CD4-positive, alpha-beta T cell treated with Interleukin-15 for 4 hours (primary cell): Measurements from ENCODE around the gene NUBP1.
"Not testable (repeated sequence)": the region's sequence is repeated elsewhere in the genome, so short reads cannot be mapped to it uniquely, and the experiment has no call there.

Source experiments
- DNase-seq: peaks from one replicate; pipeline ENCODE4 v3.0.0-alpha.2; 2020; ENCODE audit warnings: low spot score

The NUBP1 gene

GRCh38 chr16:10743610-10744369, at the start of gene NUBP1:
TSS of gene NUBP1 (plus strand) at chr16:10743842. CDS start at chr16:10743864, 22 bp downstream.
- peak; percentile 99 for DNase-seq

DNA sequence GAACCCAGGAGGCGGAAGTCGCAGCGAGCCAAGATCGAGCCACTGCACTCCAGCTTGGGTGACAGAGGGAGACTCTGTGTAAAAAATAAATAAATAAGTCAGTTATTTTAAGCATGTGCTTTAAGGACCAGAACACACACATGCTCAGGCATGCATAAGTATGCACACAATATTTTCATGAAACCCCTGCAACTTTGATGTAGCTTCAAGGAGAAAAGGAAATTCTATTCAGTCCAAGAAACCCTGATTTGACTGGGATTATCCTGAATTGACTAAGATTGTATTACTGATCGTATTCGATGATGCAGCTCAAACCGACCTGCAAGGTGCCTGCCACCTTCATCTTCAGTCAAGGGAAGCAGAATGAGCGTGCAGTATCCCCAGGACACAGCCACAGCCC, 49.8 kb upstream of the NUBP1 start:
- DNase-seq = no peak

- no peak for DNase-seq
Observed at GRCh38 chr16:10694306-10694705, 49.3 kb upstream of the NUBP1 start.

- no peak for DNase-seq
Observed at GRCh38 chr16:10694830-10695229, 48.8 kb upstream of the NUBP1 start, which contains the start of gene TEKT5. TSS of gene TEKT5 (minus strand) at chr16:10694930. CDS start at chr16:10694873, 57 bp downstream.

DNA sequence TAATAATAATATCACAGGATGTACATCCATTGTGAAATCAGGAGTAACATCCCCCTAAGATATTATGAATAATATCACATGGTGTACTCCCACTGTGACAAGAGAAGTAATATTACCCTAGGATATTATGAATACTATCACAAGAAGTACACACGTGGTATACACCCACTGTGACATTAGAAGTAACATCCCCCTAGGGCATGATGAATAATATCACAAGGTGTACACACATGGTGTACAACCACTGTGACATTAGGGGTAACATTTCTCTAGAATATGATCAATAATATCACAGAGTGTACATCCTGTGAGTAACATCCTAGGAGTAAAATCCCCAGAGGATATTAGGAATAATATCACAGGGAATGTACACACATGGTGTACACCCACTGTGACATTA, 43.9 kb upstream of the NUBP1 start:
- no peak for DNase-seq

DNA sequence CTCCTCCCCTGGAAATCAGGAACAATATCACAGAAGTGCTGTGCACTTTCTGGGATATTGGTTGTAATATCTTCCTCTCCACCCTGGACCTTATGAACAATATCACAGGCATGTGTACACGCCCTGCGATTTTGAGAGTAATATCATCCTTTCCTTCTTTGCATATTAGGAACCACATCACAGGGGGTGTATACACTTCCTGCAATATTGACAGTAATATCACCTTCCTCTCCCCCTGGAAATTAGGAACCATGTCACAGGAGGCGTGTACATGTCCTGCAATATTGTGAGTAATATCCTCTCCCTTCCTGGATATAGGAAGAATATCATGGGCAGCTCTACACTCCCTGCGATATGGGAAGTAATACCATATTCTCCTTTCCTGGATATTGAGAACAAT, 34.7 kb upstream of the NUBP1 start:
- DNase-seq = no peak

- DNase-seq = no peak
Observed at GRCh38 chr16:10728003-10728887, 15.4 kb upstream of the NUBP1 start.

DNA sequence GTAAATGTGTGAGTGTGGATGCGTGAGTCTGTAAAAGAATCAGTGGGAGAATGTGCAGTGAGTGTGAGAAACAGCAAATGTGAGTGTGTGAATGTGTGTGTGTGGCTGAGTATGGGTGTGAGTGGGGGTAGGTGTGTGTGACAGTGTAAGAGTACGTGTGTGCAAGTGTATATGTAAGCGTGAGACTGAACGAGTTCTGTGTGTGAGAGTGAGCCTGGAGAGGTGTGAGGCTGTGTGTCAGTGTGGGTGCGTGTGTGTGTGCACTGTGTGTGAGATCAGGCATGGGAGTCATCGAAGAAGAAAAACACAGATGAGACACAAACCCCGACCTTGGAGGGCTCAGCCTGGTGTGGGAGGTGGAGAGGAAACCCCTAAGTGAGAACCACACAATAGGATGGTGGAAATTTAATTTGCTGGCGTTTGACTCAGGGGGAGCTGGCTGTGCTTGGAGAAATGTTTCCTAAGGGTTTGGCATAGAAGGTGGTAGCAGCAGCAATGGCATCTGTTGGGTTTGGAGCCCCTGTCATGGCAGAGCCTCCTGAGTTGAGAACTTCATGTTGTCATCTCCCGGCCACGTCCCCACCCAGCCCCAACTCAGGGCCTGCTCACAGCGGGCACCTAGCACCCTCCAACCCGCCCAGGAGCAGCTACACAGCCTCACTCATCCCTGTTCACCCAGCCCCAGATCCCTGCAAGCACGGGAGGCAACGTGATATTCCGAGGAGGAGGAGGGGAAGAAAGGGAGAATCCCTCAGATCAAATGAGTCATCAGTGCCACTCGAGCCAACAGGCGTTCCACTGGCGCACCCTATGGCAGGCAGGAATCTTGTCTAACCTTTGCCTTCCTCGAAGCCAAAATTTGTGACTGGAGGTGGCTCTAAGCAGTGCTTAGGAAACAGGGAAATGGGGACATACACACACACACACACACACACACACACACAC, 14.3 kb upstream of the NUBP1 start:
- no peak for DNase-seq

GRCh38 chr16:10731790-10732189, 11.9 kb upstream of the NUBP1 start:
- no peak for DNase-seq

- DNase-seq = peak; percentile 82
Observed at GRCh38 chr16:10737068-10737625, 6.5 kb upstream of the NUBP1 start.

DNA sequence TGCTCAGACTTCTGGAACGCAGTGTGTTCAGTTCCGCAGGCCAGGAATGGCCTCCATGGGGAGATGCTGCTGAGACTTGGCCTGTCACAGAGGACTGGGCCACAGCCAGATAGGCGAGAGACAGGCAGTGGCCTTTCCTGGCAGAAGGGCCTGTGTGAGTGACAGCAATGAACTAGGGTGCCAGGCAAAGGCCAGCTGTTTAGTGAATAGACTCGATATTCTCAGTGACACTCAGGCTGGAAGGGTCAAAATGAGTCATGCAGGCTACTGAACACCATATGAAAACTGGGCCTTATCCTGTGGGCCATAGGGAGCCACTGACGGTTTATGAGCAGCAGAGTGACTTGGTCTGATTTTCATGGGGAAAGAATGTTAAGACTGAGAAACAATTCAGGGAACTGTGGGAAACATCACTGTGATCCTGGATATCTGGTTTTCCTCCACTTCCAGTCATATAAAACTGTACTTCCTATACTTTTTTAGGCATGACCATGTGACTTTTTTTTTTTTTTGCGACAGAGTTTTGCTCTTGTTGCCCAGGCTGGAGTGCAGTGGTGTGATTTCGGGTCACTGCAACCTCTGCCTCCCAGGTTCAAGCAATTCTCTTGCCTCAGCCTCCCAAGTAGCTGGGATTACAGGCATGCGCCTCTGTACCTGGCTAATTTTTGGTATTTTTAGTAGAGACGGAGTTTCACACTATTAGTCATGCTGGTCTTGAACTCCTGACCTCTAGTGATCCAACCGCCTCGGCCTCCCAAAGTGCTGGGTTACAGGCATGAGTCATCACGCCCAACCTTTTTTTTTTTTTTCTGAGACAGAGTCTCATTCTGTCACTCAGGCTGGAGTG, 5.2 kb upstream of the NUBP1 start:
- DNase-seq = peak; percentile 54

DNA sequence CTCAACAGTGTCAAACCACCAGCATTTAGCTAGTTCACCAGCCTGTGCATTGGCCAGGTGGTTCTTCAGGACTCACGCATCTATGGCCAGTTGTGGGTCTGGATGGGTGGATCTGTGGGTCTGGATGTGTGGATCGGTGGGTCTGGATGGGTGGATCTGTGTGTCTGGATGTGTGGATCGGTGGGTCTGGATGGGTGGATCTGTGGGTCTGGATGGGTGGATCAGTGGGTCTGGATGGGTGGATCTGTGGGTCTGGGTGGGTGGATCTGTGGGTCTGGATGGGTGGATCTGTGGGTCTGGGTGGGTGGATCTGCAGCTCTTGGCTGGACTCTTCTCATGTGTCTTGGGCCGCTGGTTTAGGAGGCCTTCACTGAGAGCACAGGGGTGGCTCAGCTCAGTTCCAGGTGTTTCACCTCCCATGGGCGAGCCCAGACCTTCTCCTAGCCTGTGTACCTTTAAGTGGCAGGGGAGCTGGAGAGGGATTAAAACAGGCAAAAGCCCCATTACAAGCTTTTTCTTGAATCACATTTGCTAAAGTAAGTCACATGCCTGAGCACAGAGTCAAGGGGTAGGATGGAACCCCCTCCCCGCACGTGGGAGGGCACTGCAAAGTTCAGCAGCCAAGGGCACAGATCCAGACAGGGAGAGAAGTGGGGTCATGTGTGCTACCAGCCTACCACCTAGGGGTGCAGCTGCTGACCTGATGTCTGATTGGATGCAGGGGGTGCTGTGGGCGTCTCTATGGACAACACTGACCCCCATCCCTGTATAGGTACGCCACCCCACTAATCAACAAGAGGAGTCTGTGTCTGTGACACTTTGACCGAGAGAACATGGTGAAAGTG, 3.4 kb upstream of the NUBP1 start:
- DNase-seq = no peak

DNA sequence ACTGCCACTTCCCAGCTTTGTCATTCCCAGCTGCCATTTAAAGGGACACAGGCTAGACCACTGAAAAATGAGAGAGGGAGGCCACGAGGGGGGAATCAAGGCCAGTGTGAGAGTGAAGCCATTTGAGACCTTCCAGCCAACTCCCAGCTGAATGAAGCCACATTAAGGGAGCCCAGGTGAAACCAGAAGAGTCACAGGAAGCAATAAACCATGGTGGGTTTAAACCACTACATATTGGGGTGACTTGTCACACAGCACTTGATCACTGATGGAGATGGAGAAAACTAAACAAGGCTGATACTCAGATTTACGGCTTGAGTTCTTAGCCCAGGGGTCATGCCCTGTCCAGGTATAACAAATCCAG, 2.8 kb upstream of the NUBP1 start:
- no peak for DNase-seq

DNA sequence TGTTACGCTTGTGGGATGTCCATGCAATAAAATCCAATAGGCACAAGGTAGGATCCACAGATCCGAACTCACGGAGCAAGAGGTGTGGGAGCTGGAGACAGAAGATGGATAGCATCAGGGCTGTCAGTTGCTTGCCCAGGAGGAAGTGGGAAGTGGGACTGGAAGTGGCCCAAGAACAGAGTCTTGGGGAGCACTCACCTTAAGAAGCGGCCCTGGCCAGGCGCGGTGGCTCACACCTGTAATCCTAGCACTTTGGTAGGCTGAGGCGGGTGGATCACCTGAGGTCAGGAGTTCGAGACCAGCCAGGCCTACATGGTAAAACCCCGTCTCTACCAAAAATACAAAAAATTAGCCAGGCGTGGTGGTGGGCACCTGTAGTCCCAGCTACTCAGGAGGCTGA, 2.4 kb upstream of the NUBP1 start:
- DNase-seq = not testable (repeated sequence)

- no peak for DNase-seq
Observed at GRCh38 chr16:10741844-10742243, 1.8 kb upstream of the NUBP1 start.

DNA sequence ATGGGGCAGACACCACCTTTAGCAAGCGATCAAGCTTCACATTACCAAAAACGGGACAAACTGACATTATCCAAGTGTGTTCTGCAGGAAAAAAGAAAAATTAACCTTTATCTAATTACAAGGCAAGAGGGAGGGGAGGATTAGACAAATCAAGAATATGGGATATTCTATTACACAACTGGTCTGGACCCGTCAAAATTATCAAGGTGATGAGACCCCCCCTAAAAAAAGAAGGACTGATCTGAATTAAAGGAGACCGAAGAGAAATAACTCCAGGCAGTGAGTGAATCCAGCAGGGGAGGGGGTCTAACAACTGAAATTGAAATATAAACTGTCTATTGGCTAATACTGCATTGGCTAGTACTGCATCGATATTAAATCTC, 424 bp upstream of the NUBP1 start:
- no peak for DNase-seq

DNA sequence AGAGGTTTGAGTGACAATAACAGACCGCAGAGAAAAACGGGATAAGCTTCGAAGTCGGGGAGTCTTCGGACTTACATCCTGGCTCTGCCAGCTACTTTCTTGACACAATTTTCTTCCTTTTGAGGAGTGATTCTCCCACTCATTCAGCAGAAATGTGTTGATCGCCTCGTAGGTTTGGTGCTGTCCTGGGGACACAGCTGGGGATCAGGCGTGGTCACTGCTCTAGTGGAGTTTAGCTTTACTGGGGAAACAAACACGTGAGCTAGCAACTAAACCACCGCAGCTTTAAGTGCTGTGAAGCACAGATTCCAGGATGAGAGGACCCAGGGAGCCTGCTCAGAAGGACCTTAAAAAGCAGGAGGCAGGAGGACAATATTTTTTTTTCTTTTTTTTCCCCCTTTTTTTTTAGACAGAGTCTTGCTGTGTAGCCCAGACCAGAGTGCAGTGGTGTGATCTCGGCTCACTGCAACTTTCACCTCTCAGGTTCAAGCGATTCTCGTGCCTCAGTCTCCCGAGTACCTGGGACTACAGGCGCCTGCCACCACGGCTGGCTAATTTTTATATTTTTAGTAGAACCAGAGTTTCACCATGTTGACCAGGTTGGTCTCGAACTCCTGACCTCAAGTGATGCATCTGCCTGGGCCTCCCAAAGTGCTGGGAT, 858 bp downstream of the NUBP1 start:
- DNase-seq = peak; percentile 3

GRCh38 chr16:10745841-10746240, 2.2 kb downstream of the NUBP1 start:
- no peak for DNase-seq

- no peak for DNase-seq
Observed at GRCh38 chr16:10750793-10751192, 7.2 kb downstream of the NUBP1 start.
